GM11168 (cell line): Measurements from ENCODE around the gene SEM1.
"Not testable (repeated sequence)": the region's sequence is repeated elsewhere in the genome, so short reads cannot be mapped to it uniquely, and the experiment has no call there.

Source experiments
- in situ Hi-C: fragments of 300-500 bp; cut with MboI; formaldehyde crosslinking; loops from one replicate; pipeline ENCODE4 v1.12.0; 2022; ENCODE audit warnings: low sequenced_read_pairs; ENCODE audit not compliant: unreplicated experiment

Gene SEM1

DNA sequence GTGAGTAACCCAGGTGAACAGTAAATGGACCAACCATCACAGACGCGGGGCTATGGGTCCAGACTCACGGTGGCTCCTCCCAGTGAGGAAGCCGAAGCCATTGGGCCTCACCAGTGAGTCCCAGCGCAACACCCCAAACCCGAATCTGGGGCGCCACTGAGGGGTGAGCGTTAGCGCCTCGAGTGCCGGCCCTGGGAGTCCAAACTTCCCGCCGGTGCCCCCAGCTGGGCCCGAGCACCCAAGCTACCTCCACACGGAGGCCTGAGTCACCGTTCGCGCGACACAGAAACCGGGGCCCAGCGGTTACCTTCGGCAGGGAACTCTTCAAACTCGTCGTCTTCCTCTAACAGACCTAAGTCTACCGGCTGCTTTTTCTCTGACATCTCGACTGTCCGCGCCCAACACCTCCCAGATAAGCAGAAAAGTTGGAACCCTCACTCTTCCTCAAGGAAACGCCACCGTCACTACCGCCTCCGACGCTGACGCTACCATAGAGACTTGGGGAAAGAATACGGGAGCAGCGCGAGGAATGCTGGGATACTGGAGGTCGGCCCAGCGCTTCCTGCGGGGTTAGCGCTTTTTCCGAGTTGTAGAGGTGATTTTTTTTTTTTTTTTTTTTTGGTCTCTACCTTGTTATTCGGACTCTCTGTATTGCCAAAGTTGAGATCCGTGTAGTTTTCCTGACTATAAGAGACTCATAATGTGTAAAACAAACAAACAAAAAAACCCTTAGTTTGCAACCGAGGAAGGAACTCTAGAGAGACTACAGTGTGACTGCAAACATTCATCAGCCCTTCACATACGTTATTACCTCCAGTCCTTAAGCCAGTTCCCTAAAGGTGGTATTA is at the start of gene SEM1:
TSS of gene SEM1 (minus strand) at position 466 of the 848 bp plus-strand sequence. CDS start at position 383, 83 bp downstream.
- in situ Hi-C loops: no loop called here

DNA sequence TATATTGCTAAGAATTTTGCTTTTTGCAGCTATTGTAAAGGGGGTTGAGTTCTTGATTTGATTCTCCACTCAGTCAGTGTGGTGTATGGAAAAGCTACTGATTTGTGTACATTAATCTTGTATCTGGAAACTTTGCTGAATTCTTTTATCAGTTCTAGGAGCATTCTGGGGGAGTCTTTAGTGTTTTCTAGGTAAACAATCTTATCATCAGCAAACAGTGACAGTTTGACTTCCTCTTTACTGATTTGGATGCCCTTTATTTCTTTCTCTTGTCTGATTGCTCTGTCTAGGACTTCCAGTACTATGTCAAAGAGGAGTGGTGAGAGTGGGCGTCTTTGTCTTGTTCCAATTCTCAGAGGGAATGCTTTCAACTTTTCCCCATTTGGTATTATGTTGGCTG is 48.2 kb upstream of the SEM1 start:
- in situ Hi-C loops: not testable (repeated sequence)

DNA sequence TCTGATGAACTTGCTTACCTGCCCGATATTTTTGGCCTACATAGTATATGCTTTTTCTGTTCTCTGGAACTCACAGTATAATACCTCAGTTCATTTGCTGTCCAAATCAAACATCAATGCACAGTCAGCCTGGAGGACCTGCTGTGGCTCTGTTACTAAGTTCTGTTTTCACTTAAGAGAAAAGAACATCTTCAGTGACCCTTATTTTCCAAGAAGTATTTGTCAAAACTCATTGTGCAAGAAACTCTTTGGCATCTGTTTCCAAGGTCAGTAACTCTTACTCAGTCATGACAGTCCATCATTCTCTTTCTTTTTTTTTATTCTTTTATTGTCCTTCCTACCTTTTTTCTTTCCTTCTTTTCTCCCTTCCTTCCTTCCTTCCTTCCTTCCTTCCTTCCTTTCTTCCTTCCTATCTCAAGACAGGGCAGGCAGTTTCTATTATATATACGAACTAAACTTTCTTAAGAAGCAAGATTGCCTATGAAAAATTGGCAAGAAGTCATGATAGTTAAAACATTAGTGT is 37.8 kb upstream of the SEM1 start:
- in situ Hi-C loops: no loop called here

DNA sequence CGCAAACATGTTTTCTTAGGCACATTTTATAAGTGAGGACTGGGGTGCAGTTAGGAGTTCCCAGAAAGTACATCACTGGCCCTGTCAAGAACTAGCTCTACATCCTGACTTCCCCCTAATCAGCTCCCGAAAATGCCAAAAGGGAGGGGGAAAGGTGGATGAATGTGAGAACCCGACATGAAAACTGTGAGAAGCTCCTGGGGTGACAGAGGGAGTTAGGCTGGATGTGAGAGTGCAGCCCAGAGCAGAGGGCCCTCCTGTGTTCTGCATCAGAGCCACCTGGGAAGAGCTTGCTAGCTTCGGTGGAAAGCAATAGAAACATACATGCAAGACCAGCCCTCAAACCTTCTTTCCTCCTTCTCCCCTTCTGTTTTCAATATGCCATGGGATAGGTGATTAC is 30.5 kb upstream of the SEM1 start:
- in situ Hi-C loops: no loop called here

DNA sequence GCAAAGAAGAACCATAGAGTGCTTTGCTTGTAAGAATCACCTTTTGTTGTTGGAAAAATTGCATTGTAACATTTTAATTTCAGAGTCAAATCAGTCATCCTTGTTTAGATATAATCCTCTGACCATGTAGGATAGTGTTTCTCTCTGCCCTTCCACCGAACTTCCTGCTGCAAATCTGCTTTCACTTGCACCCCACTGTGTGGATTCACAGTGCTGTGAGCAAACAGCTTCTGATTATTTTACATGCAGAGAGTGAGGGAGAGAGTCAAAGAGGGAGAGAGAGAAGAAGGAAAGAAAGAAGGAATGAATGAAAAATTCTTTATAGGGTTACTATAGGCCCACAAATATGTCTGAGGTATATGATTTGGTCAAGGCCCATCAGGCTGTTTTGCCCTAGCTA is 30.0 kb upstream of the SEM1 start:
- in situ Hi-C loops: no loop called here

DNA sequence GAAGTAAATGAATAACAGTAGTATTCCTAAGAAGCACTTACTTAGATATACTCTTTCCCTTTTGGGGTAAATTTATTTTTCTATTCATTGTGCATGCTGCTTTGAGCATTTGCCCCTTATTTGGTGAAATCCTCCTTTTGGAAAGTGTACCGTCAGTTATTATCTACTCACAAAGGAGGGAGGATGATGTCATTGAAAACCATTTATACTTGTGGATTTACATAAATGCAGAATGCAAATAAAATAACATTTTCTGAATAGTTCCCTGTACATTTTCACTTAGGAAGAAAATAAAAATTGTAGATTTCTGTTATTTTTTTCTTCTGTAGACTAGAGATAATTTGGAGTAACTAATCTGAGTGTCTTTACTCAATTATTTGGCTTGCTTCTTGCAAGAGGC is 29.5 kb upstream of the SEM1 start:
- in situ Hi-C loops: no loop called here

DNA sequence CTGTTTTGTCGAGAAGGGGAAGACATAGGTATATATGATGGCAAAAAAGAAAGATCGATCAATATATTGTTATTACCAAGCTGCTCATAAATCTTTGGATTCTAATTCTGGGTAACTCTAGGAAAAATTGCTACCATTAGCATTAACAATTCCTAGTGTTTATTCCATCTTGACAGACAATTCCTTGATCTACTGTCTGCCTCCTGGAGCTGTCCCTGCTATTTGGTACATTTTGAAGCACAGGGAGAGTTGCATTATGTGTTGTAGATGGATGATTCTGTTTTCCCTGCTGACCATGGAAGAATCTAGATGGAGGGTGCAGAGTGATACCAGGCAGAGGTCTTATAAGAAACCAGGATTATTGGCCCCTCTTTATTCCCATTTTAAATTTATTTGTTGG is 29.1 kb upstream of the SEM1 start:
- in situ Hi-C loops: no loop called here

DNA sequence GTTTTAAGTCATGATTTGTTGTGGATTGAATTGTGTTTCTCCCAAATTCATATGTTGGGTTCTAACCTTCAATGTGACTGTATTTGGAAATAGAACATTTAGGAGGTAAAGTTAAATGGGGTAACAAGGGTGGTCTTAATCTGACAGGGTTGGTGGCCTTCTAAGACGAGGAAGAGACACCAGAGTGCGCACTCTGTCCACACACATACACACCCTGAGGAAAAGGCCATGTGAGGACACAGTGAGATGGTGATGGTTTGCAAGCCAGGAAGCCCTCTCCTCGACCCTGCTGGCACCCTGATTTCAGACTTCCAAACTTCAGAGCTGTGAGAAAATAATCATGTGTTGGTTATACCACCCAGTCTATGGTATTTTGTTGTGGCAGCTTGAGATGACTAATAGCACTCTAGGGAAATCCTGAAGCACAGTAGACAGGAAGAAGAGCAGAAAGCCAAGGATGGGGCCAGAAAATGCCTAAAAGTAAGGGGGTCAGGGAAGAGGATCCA is 28.0 kb upstream of the SEM1 start:
- in situ Hi-C loops: no loop called here

DNA sequence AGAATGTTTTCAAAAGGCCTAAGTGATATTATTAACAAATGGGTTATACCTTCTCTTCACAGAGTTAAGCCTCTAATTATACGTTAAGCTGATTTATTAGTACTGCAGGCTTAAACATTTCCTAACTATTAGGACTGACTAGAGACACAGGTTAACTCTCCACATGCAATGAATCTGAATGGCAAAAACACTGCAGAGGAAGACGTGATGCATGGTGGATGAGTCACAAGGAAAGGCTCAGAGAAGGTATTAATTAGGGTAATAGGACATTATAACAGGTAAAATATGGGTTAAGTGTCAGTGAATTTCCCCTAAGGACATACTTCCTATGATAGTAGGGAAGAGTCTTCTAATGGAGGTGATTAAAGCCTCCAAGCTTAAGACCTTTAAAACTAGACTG is 24.7 kb upstream of the SEM1 start:
- in situ Hi-C loops: no loop called here

DNA sequence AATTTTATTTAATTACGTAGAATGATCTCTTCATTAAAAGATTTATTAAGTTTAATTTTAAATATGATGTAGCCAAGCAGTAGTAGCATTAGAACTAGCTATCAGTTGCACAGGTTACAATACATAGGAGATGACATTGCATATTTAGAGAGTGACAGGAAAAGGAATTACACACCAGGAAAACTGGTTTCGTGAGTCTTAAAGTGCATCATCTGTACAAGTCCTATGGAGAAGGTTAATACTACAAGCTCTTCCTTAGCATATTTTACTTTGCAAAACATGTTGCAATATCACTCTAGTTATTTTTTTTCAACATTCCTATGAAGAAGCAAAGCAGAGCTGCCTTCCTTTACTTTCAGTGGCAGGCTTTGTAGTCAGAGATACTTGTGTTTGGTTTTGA is 20.2 kb upstream of the SEM1 start:
- in situ Hi-C loops: no loop called here

DNA sequence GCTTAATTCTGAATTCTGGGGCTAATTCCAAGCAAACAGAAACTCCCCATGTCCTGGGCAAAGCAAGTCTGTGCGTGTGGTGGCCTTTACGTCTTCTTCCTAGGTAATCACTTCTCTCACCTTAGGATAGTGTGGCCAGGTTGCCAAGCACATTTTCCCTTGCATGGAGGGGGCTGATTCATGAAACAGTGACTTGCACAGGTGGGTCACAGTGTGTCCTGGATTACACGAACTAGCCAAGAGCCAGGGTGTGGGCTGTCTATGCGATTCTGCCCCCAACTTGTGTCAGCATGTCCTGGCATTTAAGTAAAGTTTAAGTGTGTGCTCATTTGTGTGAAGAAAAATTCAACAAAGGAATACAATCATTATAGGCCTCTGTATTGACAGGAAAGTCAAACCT is 18.5 kb upstream of the SEM1 start:
- in situ Hi-C loops: no loop called here

DNA sequence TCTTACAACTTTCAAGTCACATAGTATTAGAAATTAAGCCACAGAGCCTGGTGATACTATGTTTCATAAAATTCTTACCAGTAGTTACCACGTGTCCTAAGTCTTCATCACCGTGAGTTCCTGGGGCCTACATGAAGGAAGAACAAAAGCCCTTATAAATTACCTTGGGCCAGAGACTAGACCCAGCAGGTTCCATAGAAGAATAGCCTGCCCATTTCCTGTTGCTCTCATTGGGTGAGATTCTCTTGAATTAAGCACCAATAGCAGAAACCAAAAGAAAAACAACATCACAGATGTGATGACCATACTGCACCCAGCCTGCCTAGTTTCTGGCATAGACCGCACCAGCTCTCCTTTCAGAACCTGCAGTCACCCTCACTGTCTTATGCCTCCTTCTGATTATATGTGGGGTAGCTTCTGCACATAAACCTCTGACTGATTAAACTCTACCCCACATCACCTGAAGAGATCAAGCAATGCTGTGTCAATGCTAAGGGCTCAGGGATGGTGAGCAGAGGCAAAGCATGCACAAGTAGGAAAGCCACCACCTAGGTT is 18.0 kb upstream of the SEM1 start:
- in situ Hi-C loops: no loop called here

DNA sequence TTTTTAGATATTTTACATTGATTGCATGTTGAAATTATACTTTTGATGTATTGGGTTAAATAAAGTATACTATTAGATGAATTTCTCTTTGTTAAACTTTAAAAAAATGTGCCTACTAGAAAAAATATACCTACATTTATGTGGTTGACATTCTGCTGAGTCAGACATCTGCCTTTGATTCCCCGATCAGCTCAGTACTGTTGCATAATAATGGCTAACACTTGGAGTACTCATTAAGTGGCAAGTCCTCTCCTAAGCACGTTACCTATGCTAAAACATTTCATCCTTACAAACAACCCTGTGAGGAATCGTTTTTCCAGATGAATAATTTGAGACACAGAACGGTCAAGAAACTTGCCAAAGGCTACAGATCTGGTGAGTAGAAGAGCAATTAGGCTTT is 14.0 kb upstream of the SEM1 start:
- in situ Hi-C loops: no loop called here

DNA sequence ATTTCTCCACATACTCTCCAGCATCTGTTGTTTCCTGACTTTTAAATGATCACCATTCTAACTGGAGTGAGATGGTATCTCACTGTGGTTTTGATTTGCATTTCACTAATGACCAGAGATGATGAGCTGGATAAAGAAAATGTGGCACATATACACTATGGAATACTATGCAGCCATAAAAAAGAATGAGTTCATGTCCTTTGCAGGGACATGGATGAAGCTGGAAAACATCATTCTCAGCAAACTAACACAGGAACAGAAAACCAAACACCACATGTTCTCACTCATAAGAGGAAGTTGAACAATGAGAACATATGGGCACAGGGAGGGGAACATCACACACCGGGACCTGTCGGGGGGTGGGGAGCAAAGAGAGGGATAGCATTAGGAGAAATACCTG is 13.3 kb upstream of the SEM1 start:
- in situ Hi-C loops: not testable (repeated sequence)

DNA sequence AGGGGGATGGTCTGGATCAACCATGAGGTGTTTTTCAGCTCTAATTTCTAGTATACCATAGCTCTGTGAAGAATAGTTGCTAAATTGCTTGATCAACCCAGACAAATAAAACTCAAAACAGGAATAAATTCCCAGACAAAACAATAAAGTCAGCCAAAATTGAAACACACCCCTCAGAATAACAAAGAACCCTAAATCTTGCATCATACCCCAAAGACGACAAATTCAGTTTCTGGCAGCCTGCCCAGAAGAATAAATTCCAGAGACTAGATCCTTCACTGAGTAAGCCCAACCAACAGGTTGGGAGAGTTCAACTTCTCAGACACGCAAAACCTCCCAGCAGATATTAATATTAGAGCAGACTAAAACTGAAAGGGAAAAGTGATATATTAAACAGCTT is 11.2 kb upstream of the SEM1 start:
- in situ Hi-C loops: no loop called here

DNA sequence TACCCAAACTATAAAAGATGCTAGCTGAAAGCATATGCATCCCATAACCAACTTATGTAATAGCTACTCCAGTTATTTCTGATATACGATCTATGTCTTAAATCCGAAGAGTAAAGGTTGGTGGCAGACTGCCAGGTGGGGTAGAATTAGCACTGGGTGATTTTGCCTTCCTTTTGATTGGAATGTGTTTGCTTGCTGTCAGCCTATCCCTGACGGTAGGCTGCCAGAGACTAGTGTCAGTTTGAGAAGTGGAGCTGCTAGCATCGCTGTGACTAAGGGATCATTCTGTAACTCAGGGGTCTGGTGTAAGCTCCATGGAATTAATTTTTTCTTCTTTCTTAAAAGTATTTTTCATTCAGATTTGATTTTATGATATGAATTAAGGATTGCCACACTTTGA is 9.5 kb upstream of the SEM1 start:
- in situ Hi-C loops: no loop called here

DNA sequence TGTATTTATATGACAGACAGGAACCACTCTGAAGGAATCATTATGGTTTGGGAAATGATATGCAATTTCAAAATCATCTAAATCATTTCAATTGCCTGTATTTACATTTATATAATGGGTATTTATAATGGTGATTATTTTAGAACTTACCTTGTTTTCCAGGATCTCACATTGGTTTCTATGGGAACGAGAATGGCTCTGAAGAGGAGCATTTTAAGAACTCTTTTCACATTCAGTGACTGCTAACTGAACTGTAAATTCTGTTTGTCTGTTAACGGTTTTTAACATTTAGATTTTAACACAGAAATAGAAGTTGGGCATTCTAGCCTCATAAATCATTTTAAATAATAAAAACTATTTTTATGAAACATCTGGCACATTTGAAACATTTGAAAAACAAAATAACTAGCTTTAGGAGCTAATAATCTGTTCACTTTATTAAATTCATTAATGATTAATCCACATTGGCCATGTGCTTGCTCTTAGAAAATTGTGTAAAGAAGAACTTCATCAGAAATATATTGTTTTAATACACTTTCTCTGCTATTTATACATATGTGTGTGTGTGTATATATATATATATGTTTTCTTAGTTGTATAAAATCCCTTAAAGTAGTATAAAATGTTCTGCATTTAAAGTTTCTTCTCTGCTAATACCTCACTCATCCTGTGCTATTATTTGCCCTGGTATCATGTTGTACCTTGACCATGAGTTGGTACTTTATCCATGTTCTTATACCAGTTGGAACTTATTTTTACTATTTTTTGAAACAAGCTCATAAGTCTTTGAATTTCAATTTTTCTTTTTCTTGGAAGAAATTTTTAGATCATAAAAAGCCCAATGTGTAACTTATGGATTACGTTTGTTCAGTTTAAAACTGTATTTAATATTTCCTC is 8.7 kb upstream of the SEM1 start:
- in situ Hi-C loops: no loop called here

DNA sequence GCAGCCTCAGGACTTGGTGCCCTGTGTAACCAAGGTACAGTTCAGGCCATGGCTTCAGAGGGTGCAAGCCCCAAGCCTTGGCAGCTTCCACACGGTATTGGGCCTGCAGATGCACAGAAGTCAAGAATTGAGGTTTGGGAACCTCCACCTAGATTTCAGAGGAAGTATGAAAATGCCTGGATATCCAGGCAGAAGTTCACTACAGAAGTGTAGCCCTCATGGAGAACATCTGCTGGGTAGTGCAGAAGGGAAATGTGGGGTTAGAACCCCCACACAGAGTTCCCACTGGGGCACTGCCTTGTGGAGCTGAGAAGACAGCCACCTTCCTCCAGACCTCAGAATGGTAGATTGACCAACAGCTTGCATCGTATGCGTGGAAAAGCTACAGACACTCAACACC is 3.4 kb upstream of the SEM1 start:
- in situ Hi-C loops: no loop called here

DNA sequence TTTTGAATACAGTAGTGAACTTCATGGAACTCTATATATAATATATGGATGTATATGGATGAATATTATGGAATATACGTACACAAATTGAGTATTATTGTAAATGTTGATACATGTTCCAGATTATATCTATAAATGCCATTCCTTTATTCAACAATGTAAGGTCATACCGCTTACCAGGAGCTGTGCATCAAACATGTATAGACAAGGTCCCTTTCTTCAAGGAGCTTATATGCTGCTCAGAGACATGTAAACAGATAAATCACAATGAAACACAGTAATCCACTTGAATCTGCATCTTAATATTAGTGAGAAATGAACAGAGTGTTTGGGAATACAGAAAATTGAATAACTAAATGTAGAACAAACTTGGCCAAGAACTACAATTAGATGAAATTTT is 898 bp upstream of the SEM1 start:
- in situ Hi-C loops: no loop called here

DNA sequence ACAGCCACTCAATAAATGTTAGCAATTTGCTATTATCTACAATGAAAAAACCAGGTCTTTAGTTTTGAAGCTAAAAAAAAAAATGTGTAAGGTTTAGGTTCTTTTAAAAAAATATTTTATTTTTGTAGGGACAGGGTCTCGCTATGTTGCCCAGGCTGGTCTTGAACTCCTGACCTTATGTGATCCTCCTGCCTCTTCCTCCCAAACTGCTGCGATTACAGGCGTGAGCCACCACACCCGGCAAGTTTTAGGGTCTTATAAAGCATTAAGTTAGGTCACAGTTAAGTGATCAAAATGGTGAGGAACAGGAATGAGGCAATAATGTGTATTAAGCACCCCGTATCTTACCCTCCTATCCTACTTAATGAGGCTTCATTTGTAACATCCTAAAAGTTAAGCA is 774 bp downstream of the SEM1 start:
- in situ Hi-C loops: no loop called here
